Measurements from ENCODE around the gene ORAI3.

ORAI3 gene

DNA sequence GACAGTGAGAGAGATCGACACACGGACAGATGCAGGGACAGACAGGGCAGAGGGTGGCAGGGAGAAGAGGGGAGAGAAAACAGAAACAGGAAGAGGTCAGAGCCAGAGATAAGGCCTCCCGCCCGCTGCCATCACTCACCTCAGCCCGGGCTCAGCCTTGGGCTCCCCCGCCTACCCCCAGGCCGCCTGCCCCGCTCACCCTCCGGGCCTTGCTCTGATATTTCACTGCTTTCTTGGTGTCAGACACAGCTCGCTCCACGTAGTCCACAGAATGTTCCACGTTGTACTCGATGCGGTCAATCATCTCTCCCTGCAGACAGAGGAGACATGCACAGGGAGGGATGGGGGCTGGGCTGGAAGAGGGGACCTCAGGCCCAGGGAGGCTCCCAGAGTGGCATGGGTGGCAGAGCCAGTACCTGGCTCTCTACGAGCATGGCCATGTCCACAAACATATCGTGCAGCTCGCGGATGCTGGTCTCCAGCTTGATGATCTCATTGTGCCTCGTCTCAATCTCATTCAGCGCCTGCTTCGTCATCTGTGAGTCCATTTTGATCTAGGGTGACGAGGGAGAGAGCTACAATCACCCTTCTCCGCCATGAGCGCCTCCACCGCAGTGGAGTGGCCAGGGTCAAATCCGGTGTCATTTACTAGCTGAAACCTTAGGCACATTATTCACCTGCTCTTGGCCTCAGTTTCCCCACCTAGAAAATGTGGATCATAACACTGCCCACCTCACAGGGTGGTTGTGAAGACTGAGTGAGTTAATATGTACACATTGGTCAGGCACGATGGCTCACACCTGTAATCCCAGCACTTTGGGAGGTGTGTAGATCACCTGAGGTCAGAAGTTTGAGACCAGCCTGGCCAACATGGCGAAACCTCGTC lies 44.3 kb downstream of the ORAI3 start:
- DNase-seq: no peak

DNA sequence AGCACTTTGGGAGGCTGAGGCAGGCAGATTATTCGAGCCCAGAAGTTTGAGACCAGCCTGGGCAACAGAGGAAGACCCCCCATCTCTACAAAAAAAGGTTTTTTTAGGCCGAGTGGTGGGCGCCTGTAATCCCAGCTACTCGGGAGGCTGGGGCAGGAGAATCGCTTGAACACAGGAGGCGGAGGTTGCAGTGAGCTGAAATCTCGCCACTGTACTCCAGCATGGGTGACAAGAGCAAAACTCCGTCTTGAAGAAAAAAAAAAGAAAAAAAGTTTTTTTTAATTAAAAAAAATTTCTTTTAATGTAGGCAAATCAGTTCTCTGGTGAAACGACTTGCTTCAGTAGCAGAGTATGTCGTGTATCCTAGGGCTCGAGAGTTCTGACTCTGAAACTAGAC lies 47.1 kb downstream of the ORAI3 start:
- DNase-seq: no peak

GRCh38 chr16:30996324-30996984 lies 47.6 kb downstream of the ORAI3 start:
- DNase-seq: no peak

DNA sequence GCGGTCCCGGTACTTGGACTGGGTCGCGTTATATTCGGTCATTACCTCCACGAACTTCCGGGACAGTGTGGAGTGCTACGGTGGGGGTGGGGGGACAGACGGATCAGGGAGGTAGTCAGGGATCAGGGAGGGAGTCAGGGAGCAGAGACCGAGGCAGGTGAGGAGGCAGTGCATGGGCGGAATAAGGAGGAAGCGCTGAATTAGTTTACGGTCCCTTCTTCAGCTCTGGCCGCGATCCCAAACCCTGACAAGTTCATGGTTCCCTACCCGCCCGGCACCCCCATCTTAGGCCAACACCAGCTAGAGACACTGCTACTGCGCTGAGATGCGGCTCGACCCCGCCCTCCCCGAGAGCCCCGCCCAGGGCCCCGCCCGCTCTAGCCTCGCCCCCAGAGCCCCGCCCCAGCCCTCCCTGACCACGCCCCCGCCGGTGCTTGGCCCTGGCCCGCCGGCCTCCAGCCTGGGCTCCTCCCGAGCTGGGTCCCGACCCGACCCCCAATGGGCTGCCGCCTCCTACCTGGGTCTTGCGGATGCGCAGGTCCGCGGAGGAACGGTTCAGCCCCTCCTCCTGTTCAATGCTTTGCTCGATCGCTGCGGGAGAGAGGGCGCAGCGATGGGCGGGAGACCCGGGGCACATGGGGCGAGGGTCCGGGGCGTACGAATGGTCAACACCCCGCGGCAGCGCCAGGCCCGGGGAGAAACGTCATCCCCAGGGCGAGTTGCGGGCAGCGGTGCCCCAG lies 48.3 kb downstream of the ORAI3 start:
- DNase-seq: peak; percentile 89

DNA sequence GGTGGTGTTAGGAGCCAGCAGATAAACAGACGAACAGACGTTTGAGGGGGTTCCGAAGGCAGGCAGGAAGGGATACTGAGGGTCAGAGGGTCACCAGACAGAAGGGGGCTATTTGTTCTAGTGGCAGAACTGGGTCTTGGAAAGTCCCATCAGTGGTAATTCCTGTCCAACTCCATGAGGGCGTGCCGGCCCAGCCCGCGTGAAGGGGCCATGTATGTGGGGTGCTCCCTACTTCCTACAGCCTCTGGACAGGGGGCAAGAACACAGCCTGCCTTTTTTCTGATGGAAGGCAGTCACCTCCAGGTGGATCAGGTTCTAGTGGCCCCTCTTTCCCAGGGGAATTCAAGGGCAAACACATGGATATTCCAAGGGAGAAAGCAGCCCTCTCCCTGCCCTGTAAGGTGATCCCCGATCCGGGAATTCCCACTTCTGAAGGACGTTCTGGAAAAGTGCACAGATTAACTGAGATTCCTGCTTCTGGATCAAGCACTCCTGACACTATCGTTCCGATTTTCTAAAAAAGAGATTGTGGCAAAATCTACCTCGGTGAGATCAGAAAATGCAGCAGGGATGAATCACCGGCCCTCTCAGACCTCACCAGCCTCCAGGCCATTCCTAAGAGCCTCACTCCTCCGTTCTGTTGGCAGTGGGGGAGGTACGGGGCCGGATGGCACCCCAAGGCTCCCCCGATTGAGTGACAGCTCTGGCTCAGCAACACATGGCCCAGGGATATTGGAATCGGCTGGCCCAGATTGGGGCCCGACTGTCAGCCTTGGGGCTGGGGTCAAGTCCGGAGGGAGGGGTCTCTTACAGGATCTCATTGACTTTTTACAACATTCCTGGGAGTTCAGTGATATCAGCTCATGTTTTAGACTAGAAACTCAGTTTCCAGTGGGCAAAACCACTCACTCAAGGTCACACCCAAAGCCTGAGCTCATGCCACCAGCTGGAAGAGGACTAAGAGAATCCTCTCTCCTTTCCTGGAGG lies 49.1 kb downstream of the ORAI3 start:
- DNase-seq: no peak

DNA sequence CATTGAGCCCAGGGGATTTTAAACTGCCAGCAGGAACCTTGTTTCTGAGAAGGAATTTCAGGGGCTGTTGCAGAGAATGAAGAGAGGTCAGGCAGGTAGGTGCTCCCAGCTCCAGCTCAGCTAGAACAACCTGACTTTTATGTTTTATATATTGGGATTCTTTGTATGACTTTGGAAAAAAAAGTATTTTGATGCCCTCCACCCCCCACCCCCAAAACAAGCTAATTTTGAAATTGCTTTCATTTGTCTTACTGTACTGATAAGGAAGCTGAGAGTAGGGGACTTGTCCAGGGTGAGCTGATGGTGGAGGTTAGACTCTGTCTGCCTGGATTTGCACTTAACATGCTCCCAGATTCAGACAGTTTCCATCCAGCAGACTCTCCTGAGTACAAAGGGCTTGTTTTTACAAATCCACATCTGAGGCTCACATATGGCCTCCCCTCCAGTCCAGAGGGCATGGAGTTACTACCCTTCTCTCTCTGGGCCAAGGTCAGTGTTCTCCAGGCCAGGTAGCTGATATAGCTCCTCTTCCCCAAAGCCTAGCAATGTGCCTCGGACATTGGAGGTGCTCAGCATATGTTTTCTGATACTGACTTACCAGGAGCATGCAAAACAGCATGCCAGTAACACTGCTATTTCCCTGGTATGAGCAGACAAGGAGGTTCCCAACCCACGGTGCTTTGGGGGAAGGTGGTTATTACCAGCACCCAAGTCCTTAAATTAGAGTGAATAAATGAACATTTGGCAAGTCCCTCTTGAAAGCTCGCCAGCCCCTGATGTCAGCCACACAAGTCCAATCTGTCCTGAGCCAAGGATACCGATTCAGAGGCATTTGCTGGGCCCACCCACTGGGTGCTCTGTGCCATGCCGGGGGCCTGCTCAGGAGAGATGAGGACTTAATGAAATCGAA lies 50.2 kb downstream of the ORAI3 start:
- no peak for DNase-seq

GRCh38 chr16:31000671-31001382 lies 52.0 kb downstream of the ORAI3 start:
- DNase-seq: no peak

DNA sequence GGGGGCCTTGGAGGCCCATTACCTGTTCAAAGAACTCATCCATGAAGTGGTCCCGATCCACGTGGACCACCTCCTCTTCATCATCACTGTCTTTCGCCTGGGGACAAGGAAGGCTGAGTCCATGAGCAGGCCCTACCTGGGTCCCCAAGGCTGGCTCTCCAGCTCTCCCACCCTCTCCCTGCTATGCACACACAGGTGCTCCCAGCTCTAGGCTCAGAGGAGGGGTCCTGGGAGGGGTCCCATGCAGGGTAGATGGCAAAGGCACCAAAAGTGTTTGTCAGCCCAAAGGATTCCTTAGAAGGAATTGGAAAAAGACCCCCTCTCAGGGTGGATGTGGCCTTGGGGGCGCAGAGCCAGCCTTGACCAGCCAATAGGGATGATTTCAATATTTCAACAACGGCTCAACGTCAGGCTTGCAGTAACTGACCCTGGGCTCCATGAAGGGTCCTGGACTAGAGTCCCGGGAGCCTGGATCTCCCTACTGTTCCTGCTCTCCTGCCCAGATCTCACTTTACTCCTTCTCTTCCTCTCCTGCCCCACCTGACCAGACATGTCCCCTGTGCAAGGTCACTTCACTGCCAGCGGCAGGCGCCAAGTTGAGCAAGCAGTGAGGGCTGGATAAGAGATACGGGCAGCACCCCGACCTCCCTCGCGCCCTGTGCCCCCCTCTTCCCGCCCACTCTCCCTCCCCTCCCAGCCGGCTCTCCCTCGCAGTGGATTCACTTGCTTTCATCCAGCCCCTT lies 52.8 kb downstream of the ORAI3 start:
- no peak for DNase-seq

DNA sequence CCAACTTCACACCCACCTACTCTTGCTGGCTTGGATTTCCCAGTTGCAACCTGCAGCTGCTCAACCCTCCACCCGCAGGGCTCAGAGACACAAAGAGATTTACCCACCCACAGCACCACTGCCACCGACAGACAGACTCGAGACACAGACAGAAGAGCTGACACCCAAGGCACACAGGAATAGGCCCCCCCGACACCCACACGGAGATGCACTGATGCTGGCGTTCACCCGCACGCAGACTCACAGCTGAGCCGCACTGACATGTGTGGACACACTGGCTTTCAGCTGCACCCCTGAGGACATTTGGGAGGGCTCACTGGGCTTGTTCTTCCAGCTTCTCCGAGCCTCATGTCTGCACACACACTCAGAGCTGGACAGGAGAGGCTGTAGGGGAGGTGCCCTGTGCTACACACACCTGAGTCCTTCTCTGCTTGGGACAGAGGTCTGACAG lies 53.4 kb downstream of the ORAI3 start:
- no peak for DNase-seq

DNA sequence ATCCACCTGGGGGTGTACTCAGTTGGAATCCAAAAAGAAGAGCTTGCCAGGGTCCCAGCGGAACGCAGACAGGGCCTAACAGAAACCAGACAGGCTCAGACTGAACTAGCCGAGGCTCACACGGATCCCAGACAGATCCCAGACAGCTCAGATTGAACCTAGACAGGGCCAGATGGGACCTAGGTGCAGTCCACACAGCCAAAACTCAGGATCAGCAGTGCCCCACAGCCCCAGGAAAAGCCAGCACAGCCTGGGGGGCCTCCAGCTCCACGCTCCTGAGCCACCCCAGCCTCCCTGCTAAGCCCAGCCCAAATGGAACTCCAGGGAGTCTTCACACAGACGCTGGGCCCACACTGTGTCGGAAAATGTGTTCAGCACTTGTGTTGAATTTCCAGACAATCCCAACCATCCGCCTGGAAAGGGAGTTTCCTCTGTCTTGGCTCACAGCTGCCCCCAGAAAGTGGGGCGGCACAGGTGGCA lies 54.0 kb downstream of the ORAI3 start:
- no peak for DNase-seq

- no peak for DNase-seq
Observed at GRCh38 chr16:31003744-31004143, 54.9 kb downstream of the ORAI3 start.
